ENCODE data around the gene GPN3.
"Not testable (repeated sequence)": the region's sequence is repeated elsewhere in the genome, so short reads cannot be mapped to it uniquely, and the experiment has no call there.

The GPN3 gene

GRCh38 chr12:110436231-110436630 is 31.8 kb downstream of the GPN3 start:
- peak; percentile 4 for DNase-seq

GRCh38 chr12:110431957-110432587 is 36.0 kb downstream of the GPN3 start:
- no peak for DNase-seq

GRCh38 chr12:110429676-110430075 is 38.4 kb downstream of the GPN3 start:
- DNase-seq, result not testable (repeated sequence)

GRCh38 chr12:110426406-110426805 is 41.7 kb downstream of the GPN3 start:
- DNase-seq, result peak; percentile 26

DNA sequence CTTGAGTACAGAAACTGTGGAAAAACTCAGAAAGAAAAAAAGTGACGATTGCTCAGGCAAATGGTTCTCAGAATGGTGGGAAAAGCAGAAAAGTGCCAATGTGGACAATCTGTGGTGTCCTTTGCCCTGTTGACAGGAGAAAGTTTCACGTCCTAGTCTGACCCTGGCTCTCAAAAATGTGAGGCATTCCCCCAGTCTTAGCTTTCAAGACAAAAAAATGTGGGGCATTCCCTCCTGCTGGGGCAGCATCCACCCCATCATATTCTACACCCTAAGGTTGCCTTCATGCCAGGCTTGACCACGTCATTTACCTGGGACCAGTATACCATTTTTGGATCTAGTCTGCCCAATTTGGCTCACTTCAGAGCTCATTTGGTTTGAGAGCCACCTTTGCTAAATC is 43.8 kb downstream of the GPN3 start:
- peak; percentile 4 for DNase-seq

- no peak for DNase-seq
Observed at GRCh38 chr12:110421701-110422100, 46.4 kb downstream of the GPN3 start.

GRCh38 chr12:110421159-110421661 is 46.8 kb downstream of the GPN3 start:
- DNase-seq, result no peak

DNA sequence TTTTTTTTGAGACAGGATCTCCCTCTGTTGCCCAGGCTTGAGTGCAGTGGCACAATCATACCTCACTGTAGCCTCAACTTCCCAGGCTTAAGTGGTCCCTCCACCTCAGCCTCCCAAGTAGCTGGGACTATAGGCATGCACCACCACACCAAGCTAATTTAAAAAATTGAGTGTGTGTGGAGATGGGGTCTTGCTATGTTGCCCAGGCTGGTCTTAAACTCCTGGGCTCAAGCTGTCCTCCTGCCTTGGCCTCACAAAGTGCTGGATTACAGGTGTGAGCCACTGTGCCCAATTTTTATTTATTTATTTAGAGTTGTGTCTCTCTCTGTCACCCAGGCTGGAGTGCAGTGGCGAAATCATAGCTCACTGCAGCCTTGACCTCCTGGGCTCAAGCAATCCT is 47.4 kb downstream of the GPN3 start:
- DNase-seq, result not testable (repeated sequence)

DNA sequence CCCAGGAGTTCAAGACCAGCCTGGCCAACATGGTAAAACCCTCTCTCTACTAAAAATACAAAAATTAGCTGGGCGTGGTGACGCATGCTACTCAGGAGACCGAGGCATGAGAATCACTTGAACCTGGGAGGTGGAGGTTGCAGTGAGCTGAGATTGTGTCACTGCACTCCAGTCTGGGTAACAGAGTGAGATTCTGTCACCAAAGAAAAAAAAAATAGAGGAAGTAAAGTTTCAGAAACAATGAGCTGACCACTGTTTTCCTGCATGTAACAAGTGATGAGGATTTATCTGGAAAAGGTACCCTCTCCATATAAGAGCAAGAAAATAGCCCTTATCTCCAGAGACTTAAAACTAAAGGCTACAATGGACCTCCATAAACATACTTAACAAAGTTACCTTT is 50.9 kb downstream of the GPN3 start:
- not testable (repeated sequence) for DNase-seq

DNA sequence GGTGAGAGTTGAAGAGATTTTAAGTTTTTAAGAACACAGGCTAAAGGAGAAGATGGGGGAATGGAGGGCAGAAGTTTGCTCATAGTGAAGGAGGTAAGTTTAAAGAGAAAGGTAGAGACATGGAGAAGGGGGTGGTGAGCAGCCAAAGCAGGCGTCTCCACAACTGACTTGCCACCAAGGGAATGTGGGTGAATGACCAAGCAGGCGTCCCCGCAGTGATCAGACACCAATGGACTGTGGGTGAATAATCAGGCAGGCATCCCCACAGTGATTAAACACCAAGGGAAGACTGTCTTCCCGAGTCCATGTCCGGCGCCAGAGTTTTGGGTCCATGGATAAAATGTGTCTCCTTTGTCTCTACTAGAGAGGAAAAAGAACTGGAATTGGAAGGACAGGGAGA is 58.0 kb downstream of the GPN3 start:
- DNase-seq, result peak; percentile 6

DNA sequence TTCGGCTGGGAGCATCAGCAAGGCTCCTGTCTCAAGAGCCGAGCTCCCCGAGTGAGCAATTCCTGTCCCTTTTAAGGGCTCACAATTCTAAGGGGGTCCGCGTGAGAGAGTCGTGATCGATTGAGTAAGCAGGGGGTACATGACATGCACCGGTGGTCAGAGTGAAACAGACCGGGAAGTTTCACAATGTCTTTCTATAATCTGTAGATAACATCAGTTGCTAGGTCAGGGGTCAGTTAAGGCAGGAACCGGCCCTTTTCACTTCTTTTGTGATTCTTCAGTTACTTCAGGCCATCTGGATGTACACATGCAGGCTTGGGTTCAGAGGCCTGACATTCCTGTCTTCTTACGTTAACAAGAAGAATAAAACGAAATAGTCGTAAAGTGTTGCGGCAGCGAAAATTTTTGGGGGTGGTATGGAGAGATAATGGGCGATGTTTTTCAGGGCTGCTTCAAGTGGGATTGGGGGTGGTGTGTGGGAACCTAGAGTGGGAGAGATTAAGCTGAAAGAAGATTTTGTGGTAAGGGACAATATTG is 62.9 kb downstream of the GPN3 start:
- DNase-seq, result not testable (repeated sequence)

GRCh38 chr12:110403976-110404682 is 63.9 kb downstream of the GPN3 start:
- peak; percentile 72 for DNase-seq

DNA sequence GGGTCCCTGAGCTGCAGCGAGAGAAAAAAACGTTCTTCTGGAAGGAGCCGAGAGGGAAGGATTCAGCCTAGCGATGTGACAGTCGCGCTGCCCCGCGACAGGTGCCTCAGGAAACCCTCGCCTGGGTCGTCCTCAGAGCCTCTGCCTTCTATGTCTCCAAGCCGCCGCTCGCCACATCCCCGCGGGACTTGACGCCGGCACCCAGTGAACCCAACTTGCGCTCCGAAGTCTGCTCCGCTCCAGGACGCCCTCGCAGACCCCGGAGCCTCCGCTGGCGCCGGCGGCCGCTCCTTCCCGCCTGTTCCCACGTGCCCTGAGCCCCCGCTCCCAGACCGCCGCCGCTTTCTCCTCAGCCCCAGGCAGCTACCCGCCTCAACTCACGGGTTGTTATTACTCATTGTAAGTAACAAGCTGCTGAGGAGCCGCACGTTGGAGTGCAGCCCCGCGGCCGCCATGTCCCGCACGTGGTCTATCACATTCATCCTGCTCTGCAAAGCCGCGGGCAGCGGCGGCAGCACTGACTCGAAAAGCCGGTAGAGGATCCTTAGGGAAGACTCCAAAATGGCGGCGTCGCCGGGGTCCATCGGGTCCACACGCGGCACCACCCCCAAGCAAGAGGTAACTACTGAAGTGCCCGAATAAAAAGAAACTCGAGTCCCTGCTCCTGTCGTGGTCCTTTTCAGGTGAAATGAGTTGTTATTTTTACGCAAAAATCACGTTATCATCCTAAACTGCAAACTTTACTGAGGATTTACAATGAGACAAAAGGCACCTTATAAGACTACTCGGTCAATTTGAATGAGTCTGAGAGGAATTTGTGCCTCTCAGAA is 64.7 kb downstream of the GPN3 start, which contains the start of gene ANAPC7:
Gene ANAPC7, minus strand, starts transcription at position 563 of the 830 bp plus-strand sequence. Its CDS starts 81 bp downstream, at position 482.
- DNase-seq, result peak; percentile 92
